WTC11 (cell line): ENCODE data around the gene FCN3. TPM values are rescaled to one million over a fixed set of nuclear protein-coding genes. Genes with fewer than 3 reads are reported as not detected.
A peak's percentile ranks its signal among the peaks of the same experiment; 100 is the strongest.

ENCODE experiments used
- ATAC-seq: fragments of 200-7000 bp; cut with Tn5 transposase; 2 replicates; pipeline ENCODE4 v1.10.0; 2021; ENCODE audit warnings: mild to moderate bottlenecking, moderate library complexity
- CTCF ChIA-PET: fragments of 300-600 bp; sonication (Branson Sonifier 250); formaldehyde crosslinking; loops from one replicate; lab custom pipeline; 2021; ENCODE audit warnings: antibody characterized with exemption; lab: Charles Lee
- POLR2A ChIA-PET: fragments of 350-600 bp; sonication (Branson Sonifier 250); formaldehyde crosslinking; loops from one replicate; lab custom pipeline; 2021; ENCODE audit warnings: antibody characterized with exemption; lab: Charles Lee
- DNase-seq: peaks from one replicate; pipeline ENCODE4 v3.0.0; 2021; ENCODE audit warnings: low spot score
- H3K27ac Mint-ChIP-seq: 2 replicates; pipeline ENCODE4 v1.8.0; 2021; ENCODE audit warnings: mixed read lengths
- H3K27me3 Mint-ChIP-seq: 2 replicates; pipeline ENCODE4 v1.8.0; 2021; ENCODE audit warnings: low read depth, mild to moderate bottlenecking, moderate library complexity, mixed read lengths
- H3K36me3 Mint-ChIP-seq: 2 replicates; pipeline ENCODE4 v1.8.0; 2021; ENCODE audit warnings: mixed read lengths
- H3K4me1 Mint-ChIP-seq: 2 replicates; pipeline ENCODE4 v1.8.0; 2022; ENCODE audit warnings: mixed read lengths
- H3K4me3 Mint-ChIP-seq: 2 replicates; pipeline ENCODE4 v1.8.0; 2021; ENCODE audit warnings: mild to moderate bottlenecking, moderate library complexity, mixed read lengths
- H3K9me3 Mint-ChIP-seq: 2 replicates; pipeline ENCODE4 v1.8.0; 2021; ENCODE audit warnings: mixed read lengths
- ATF1 ChIP-seq: sonication (generic); formaldehyde crosslinking; IDR thresholded peaks from 2 replicates; pipeline ENCODE4 v1.8.1; 2023; ENCODE audit warnings: mild to moderate bottlenecking, moderate library complexity, missing genetic modification reagents
- CBFB ChIP-seq: sonication (generic); formaldehyde crosslinking; IDR thresholded peaks from 2 replicates; pipeline ENCODE4 v1.8.1; 2022; ENCODE audit warnings: mild to moderate bottlenecking, low read depth, missing genetic modification reagents
- ESRRA ChIP-seq: sonication (generic); formaldehyde crosslinking; IDR thresholded peaks from 2 replicates; pipeline ENCODE4 v1.8.1; 2022; ENCODE audit warnings: mild to moderate bottlenecking, missing genetic modification reagents, borderline replicate concordance
- ETV6 ChIP-seq: sonication (generic); formaldehyde crosslinking; IDR thresholded peaks from 2 replicates; pipeline ENCODE4 v1.8.1; 2022; ENCODE audit warnings: mild to moderate bottlenecking, missing genetic modification reagents
- FOXJ3 ChIP-seq: sonication (generic); formaldehyde crosslinking; IDR thresholded peaks from 2 replicates; pipeline ENCODE4 v1.9.0; 2021; ENCODE audit warnings: missing genetic modification reagents, mild to moderate bottlenecking, borderline replicate concordance
- FOXP1 ChIP-seq: sonication (generic); formaldehyde crosslinking; IDR thresholded peaks from 2 replicates; pipeline ENCODE4 v1.8.0; 2022; ENCODE audit warnings: missing genetic modification reagents, mild to moderate bottlenecking, moderate library complexity, borderline replicate concordance
- GTF2I ChIP-seq: fragments of 250-450 bp; sonication (Bioruptor Pico); conservative IDR thresholded peaks from 2 replicates; pipeline ENCODE4 v1.4.0; 2021; ENCODE audit warnings: mild to moderate bottlenecking
- JUN ChIP-seq: sonication (generic); formaldehyde crosslinking; IDR thresholded peaks from 2 replicates; pipeline ENCODE4 v1.8.0; 2023; ENCODE audit warnings: mild to moderate bottlenecking, missing genetic modification reagents
- NR1H2 ChIP-seq: sonication (generic); formaldehyde crosslinking; IDR thresholded peaks from 2 replicates; pipeline ENCODE4 v1.9.0; 2021; ENCODE audit warnings: mild to moderate bottlenecking, moderate library complexity, missing genetic modification reagents
- NR2C2 ChIP-seq: sonication (generic); formaldehyde crosslinking; IDR thresholded peaks from 2 replicates; pipeline ENCODE4 v1.8.0; 2022; ENCODE audit warnings: mild to moderate bottlenecking, missing genetic modification reagents
- PRRX2 ChIP-seq: fragments of 250-450 bp; sonication (Bioruptor Pico); IDR thresholded peaks from 2 replicates; pipeline ENCODE4 v1.8.0; 2021; ENCODE audit warnings: mild to moderate bottlenecking
- SOX15 ChIP-seq: fragments of 250-450 bp; sonication (Bioruptor Pico); IDR thresholded peaks from 2 replicates; pipeline ENCODE4 v1.9.0; 2021; ENCODE audit warnings: mild to moderate bottlenecking
- TCF7 ChIP-seq: sonication (generic); formaldehyde crosslinking; IDR thresholded peaks from 2 replicates; pipeline ENCODE4 v1.8.0; 2022; ENCODE audit warnings: mild to moderate bottlenecking, low read depth, missing genetic modification reagents, moderate library complexity
- ZBTB21 ChIP-seq: sonication (generic); formaldehyde crosslinking; IDR thresholded peaks from 2 replicates; pipeline ENCODE4 v1.8.1; 2023; ENCODE audit warnings: mild to moderate bottlenecking, missing genetic modification reagents, borderline replicate concordance
- ZNF121 ChIP-seq: sonication (generic); formaldehyde crosslinking; IDR thresholded peaks from 2 replicates; pipeline ENCODE4 v1.8.0; 2023; ENCODE audit warnings: missing genetic modification reagents
- ZNF219 ChIP-seq: sonication (generic); formaldehyde crosslinking; IDR thresholded peaks from 2 replicates; pipeline ENCODE4 v1.8.0; 2023; ENCODE audit warnings: missing genetic modification reagents, mild to moderate bottlenecking, borderline replicate concordance
- ZNF317 ChIP-seq: sonication (generic); formaldehyde crosslinking; IDR thresholded peaks from 2 replicates; pipeline ENCODE4 v1.8.1; 2023; ENCODE audit warnings: low read depth, mild to moderate bottlenecking, moderate library complexity, missing genetic modification reagents, borderline replicate concordance
- ZNF396 ChIP-seq: fragments of 250-450 bp; sonication (Bioruptor Pico); IDR thresholded peaks from 2 replicates; pipeline ENCODE4 v1.8.0; 2021; ENCODE audit warnings: mild to moderate bottlenecking, moderate library complexity, borderline replicate concordance
- ZNF416 ChIP-seq: fragments of 250-450 bp; sonication (Bioruptor Pico); IDR thresholded peaks from 2 replicates; pipeline ENCODE4 v1.9.0; 2021; ENCODE audit warnings: mild to moderate bottlenecking, inconsistent platforms
- ZNF423 ChIP-seq: fragments of 250-450 bp; sonication (Bioruptor Pico); IDR thresholded peaks from 2 replicates; pipeline ENCODE4 v2.1.2; 2022; ENCODE audit warnings: mild to moderate bottlenecking, moderate library complexity
- total RNA-seq: library from RNA; stranded (reverse); gene quantifications from 3 replicates; pipeline ENCODE4 v1.2.3, GENCODE V29; 2021
- TF ChIP-seq, protein P1 (sequence below): fragments of 250-450 bp; sonication (Bioruptor Pico); IDR thresholded peaks from 2 replicates; pipeline ENCODE4 v1.9.0; 2021; ENCODE audit warnings: mild to moderate bottlenecking
- TF ChIP-seq, protein P2 (sequence below): sonication (generic); formaldehyde crosslinking; IDR thresholded peaks from 2 replicates; pipeline ENCODE4 v1.8.1; 2023; ENCODE audit warnings: mild to moderate bottlenecking, missing genetic modification reagents, moderate library complexity
- TF ChIP-seq, protein P3 (sequence below): fragments of 250-450 bp; sonication (Bioruptor Pico); IDR thresholded peaks from 2 replicates; pipeline ENCODE4 v1.8.0; 2021; ENCODE audit warnings: mild to moderate bottlenecking
- TF ChIP-seq, protein P4 (sequence below): sonication (generic); formaldehyde crosslinking; IDR thresholded peaks from 2 replicates; pipeline ENCODE4 v1.8.0; 2022; ENCODE audit warnings: mild to moderate bottlenecking, missing genetic modification reagents
- TF ChIP-seq, protein P5 (sequence below): sonication (generic); formaldehyde crosslinking; IDR thresholded peaks from 2 replicates; pipeline ENCODE4 v1.8.0; 2022; ENCODE audit warnings: mild to moderate bottlenecking, missing genetic modification reagents
- TF ChIP-seq, protein P6 (sequence below): sonication (generic); formaldehyde crosslinking; IDR thresholded peaks from 2 replicates; pipeline ENCODE4 v1.8.0; 2023; ENCODE audit warnings: mild to moderate bottlenecking, missing genetic modification reagents

The FCN3 gene
- total RNA-seq, 1 experiment from 2014 or later, result 0.98 TPM

DNA sequence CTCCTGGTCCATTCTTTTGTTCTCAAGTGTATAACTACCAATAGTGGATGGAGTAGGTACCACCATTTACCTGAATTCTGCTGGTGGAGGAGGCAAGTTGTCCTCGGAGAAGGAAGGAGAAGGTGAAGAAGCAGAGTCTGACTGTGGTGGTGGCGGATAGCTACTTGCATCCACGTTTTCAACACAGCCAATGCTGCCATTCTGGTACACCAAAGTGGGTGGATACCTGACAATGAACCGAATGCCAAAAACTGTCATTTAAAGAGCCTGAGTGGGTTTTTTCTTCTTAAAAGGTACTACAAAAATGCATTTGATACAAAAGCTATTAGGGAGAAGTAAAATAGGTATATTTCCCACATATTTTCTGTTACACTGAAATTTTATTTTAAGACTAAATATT lies 37.9 kb upstream of the FCN3 start:
- H3K36me3 Mint-ChIP-seq, result peaks cover 84% of the 10 kb centered on the region
- no peak overlapping the region for H3K4me3 Mint-ChIP-seq
- no peak for DNase-seq
- TF ChIP-seq, protein P1, sequence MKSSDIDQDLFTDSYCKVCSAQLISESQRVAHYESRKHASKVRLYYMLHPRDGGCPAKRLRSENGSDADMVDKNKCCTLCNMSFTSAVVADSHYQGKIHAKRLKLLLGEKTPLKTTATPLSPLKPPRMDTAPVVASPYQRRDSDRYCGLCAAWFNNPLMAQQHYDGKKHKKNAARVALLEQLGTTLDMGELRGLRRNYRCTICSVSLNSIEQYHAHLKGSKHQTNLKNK, result no peak
- TF ChIP-seq ZBTB21 (CRISPR knock-in tag), result no peak
- no peak for TF ChIP-seq NR2C2 (CRISPR knock-in tag)
- TF ChIP-seq ZNF219 (CRISPR knock-in tag), result no peak
- TF ChIP-seq JUN (CRISPR knock-in tag), result no peak
- TF ChIP-seq, all 79 proteins: peak for 0
- Mint-ChIP-seq H3K9me3 (no peaks in the 10 kb centered on the region), H3K27me3 (no peaks in the 10 kb centered on the region), H3K27ac (no peak overlapping the region), H3K4me1 (peaks cover 7% of the 10 kb centered on the region)
- ChIA-PET POLR2A (no interaction called here), CTCF (no interaction called here)
- no peak for ATAC-seq

DNA sequence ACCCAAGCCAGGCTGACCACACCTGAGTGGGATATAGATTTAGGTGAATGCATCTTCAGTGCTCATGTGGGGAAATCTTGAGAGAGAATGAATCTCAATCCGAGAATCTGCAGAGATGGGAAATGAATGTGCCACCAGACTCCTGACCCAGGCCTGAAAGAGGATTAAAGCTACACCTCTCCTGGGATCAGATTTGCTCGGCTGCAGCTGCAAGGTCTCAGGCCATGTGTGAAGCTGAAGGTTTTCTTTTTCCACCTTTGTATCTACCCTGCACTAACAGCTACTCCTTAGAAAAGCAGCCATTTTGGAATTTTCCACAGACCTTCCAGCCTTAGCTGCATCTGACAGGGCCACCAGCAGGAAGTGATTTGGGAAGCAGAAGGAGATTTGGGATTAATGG lies 36.1 kb upstream of the FCN3 start:
- Mint-ChIP-seq H3K27ac (peak overlapping the region; percentile 34), H3K36me3 (peaks cover 71% of the 10 kb centered on the region), H3K4me1 (peaks cover 14% of the 10 kb centered on the region), H3K27me3 (no peaks in the 10 kb centered on the region), H3K9me3 (no peaks in the 10 kb centered on the region), H3K4me3 (no peak overlapping the region)
- no peak for TF ChIP-seq ZNF121 (CRISPR knock-in tag)
- no peak for TF ChIP-seq ZNF423 (CRISPR knock-in tag)
- TF ChIP-seq, protein P2, sequence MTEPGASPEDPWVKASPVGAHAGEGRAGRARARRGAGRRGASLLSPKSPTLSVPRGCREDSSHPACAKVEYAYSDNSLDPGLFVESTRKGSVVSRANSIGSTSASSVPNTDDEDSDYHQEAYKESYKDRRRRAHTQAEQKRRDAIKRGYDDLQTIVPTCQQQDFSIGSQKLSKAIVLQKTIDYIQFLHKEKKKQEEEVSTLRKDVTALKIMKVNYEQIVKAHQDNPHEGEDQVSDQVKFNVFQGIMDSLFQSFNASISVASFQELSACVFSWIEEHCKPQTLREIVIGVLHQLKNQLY (CRISPR knock-in tag), result no peak
- no peak for TF ChIP-seq GTF2I (CRISPR knock-in tag)
- no peak for TF ChIP-seq JUN (CRISPR knock-in tag)
- TF ChIP-seq, protein P3, sequence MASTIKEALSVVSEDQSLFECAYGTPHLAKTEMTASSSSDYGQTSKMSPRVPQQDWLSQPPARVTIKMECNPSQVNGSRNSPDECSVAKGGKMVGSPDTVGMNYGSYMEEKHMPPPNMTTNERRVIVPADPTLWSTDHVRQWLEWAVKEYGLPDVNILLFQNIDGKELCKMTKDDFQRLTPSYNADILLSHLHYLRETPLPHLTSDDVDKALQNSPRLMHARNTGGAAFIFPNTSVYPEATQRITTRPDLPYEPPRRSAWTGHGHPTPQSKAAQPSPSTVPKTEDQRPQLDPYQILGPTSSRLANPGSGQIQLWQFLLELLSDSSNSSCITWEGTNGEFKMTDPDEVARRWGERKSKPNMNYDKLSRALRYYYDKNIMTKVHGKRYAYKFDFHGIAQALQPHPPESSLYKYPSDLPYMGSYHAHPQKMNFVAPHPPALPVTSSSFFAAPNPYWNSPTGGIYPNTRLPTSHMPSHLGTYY, result no peak
- TF ChIP-seq ZNF317, result no peak
- no peak for TF ChIP-seq FOXJ3 (CRISPR knock-in tag)
- no peak for TF ChIP-seq ESRRA (CRISPR knock-in tag)
- CTCF ChIA-PET, result interaction anchor here (0.5 to 1.7 kb wide), 4 partner anchors 9 to 301 kb away, joined by 3 to 4 read pairs (median 3); no protein-coding TSS in a partner anchor
- DNase-seq (no peak), ATAC-seq (no peak)
- POLR2A ChIA-PET, result no interaction called here

DNA sequence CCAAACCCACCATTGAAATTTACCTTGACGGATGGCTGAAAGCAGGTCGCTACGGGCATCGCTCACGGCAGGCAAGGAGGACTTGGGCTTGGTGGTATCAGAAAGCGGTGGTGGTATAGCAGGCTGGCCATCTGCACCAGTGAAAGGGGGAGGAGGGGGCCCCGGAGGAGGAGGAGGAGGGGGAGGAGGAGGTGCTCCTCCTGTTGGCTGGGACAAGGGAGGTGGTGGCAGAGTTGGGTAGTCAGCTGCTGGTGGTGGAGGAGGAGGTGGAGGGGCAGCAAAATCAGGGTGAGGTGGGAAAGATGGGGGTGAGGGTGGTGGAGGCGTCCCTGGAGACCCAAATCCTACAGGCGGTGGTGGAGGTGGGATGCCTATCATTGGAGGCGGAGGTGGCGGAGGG lies 35.0 kb upstream of the FCN3 start:
- CTCF ChIA-PET, result interaction anchor here (1.7 kb wide), 1 partner anchor 14 kb away, joined by 4 read pairs; no protein-coding TSS in a partner anchor
- ATAC-seq, result no peak
- POLR2A ChIA-PET, result no interaction called here
- peaks cover 61% of the 10 kb centered on the region for H3K36me3 Mint-ChIP-seq
- peaks cover 24% of the 10 kb centered on the region for H3K4me1 Mint-ChIP-seq
- no peak for TF ChIP-seq ETV6 (CRISPR knock-in tag)
- no peak for TF ChIP-seq SOX15 (CRISPR knock-in tag)
- no peak for TF ChIP-seq NR1H2 (CRISPR knock-in tag)
- TF ChIP-seq FOXP1, result no peak
- TF ChIP-seq ZNF317, result no peak
- TF ChIP-seq, protein P4, sequence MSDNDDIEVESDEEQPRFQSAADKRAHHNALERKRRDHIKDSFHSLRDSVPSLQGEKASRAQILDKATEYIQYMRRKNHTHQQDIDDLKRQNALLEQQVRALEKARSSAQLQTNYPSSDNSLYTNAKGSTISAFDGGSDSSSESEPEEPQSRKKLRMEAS (CRISPR knock-in tag), result no peak
- TF ChIP-seq ZNF416 (CRISPR knock-in tag), result no peak
- TF ChIP-seq TCF7 (CRISPR knock-in tag), result no peak
- TF ChIP-seq PRRX2, result no peak
- TF ChIP-seq, protein P5, sequence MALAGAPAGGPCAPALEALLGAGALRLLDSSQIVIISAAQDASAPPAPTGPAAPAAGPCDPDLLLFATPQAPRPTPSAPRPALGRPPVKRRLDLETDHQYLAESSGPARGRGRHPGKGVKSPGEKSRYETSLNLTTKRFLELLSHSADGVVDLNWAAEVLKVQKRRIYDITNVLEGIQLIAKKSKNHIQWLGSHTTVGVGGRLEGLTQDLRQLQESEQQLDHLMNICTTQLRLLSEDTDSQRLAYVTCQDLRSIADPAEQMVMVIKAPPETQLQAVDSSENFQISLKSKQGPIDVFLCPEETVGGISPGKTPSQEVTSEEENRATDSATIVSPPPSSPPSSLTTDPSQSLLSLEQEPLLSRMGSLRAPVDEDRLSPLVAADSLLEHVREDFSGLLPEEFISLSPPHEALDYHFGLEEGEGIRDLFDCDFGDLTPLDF, result no peak
- TF ChIP-seq CBFB (CRISPR knock-in tag), result no peak
- TF ChIP-seq, protein P6, sequence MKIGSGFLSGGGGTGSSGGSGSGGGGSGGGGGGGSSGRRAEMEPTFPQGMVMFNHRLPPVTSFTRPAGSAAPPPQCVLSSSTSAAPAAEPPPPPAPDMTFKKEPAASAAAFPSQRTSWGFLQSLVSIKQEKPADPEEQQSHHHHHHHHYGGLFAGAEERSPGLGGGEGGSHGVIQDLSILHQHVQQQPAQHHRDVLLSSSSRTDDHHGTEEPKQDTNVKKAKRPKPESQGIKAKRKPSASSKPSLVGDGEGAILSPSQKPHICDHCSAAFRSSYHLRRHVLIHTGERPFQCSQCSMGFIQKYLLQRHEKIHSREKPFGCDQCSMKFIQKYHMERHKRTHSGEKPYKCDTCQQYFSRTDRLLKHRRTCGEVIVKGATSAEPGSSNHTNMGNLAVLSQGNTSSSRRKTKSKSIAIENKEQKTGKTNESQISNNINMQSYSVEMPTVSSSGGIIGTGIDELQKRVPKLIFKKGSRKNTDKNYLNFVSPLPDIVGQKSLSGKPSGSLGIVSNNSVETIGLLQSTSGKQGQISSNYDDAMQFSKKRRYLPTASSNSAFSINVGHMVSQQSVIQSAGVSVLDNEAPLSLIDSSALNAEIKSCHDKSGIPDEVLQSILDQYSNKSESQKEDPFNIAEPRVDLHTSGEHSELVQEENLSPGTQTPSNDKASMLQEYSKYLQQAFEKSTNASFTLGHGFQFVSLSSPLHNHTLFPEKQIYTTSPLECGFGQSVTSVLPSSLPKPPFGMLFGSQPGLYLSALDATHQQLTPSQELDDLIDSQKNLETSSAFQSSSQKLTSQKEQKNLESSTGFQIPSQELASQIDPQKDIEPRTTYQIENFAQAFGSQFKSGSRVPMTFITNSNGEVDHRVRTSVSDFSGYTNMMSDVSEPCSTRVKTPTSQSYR (CRISPR knock-in tag), result no peak
- TF ChIP-seq ZNF396, result no peak
- no peak for TF ChIP-seq ATF1 (CRISPR knock-in tag)
- H3K27me3 Mint-ChIP-seq, result no peaks in the 10 kb centered on the region
- H3K4me3 Mint-ChIP-seq, result no peak overlapping the region
- no peaks in the 10 kb centered on the region for H3K9me3 Mint-ChIP-seq
- DNase-seq, result no peak
- no peak overlapping the region for H3K27ac Mint-ChIP-seq
